ENCODE measurements around the gene BCAS1. TPM values are rescaled to one million over a fixed set of nuclear protein-coding genes. Genes with fewer than 3 reads are reported as not detected.

BCAS1 gene
- total RNA-seq, 4 donors from 2014 or later, result 0.35 to 1.0 TPM; not detected in 2

DNA sequence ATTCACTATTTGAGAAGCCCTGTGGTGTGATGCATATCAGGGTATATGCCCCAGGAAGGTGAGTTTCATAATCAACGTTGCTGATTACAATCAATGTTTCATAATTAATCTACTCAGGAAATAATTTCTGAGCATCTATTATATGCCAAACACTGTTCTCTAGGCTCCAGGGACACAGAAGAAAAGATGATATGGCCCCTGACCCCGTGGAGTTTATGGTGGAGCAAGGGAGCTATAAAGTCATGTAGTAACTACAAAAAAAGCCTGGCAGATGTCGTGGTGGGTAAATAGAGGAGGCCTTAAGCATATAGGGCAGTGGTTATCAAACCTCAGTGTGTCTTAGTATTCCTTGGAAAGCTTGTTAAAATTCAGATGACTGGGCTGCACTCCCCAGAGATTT, 40.1 kb upstream of the BCAS1 start:
- H3K4me3 ChIP-seq, result no peak overlapping the region
- WGBS, 2 donors (ENCODE audit: low coverage in 1 of 2), result 83 to 85% methylated on average over 2 to 3 of the region's 3 CpGs
- ATAC-seq, result no peak

DNA sequence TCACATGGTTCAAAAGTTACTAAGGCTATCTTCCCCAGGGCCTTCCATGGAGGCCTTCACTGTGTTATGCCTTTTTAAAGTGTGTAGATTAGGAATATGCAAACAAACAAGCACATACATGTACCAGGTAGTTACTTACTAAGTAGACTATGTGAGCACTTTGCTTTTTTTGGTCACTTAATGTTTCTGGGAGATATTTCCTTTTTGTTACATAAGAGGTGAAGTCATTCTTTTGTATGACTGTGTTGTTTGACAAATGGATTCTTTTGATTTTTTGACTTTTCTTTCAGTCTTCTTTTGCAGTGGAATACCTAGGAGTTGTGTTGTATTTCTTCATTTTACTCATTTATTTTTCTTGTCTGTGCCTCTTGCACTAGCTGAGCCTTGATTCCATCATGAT, 39.6 kb upstream of the BCAS1 start:
- Histone ChIP-seq H3K27ac (no peak overlapping the region), H3K27me3 (peaks cover 12% of the 10 kb centered on the region), H3K9me3 (no peaks in the 10 kb centered on the region), H3K4me1 (no peaks in the 10 kb centered on the region), H3K4me3 (no peak overlapping the region), H3K36me3 (no peaks in the 10 kb centered on the region)
- ATAC-seq, result no peak
- TF ChIP-seq POLR2A (IDR thresholded peaks at IDR 0.05), result no peak

More for the DNA sequence above, 40.1 kb upstream of the BCAS1 start:
- peaks cover 12% of the 10 kb centered on the region for H3K27me3 ChIP-seq
- no peaks in the 10 kb centered on the region for H3K36me3 ChIP-seq
- H3K27ac ChIP-seq, result no peak overlapping the region
- TF ChIP-seq EP300 (IDR thresholded peaks at IDR 0.05), result no peak
- no peak for TF ChIP-seq POLR2A (IDR thresholded peaks at IDR 0.05)
- TF ChIP-seq, protein P1, sequence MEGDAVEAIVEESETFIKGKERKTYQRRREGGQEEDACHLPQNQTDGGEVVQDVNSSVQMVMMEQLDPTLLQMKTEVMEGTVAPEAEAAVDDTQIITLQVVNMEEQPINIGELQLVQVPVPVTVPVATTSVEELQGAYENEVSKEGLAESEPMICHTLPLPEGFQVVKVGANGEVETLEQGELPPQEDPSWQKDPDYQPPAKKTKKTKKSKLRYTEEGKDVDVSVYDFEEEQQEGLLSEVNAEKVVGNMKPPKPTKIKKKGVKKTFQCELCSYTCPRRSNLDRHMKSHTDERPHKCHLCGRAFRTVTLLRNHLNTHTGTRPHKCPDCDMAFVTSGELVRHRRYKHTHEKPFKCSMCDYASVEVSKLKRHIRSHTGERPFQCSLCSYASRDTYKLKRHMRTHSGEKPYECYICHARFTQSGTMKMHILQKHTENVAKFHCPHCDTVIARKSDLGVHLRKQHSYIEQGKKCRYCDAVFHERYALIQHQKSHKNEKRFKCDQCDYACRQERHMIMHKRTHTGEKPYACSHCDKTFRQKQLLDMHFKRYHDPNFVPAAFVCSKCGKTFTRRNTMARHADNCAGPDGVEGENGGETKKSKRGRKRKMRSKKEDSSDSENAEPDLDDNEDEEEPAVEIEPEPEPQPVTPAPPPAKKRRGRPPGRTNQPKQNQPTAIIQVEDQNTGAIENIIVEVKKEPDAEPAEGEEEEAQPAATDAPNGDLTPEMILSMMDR (IDR thresholded peaks at IDR 0.05), result no peak
- no peak for TF ChIP-seq POLR2AphosphoS5 (IDR thresholded peaks at IDR 0.05)
- H3K9me3 ChIP-seq, result no peaks in the 10 kb centered on the region
- H3K4me1 ChIP-seq, result no peaks in the 10 kb centered on the region

GRCh38 chr20:54108817-54109216, 38.4 kb upstream of the BCAS1 start:
- no peak overlapping the region for H3K27ac ChIP-seq
- H3K36me3 ChIP-seq, result no peaks in the 10 kb centered on the region
- TF ChIP-seq POLR2AphosphoS5 (IDR thresholded peaks at IDR 0.05), result no peak
- TF ChIP-seq, protein P1 (IDR thresholded peaks at IDR 0.05), result no peak
- H3K4me1 ChIP-seq, result no peaks in the 10 kb centered on the region
- H3K4me3 ChIP-seq, result no peak overlapping the region
- ATAC-seq, result no peak
- no peaks in the 10 kb centered on the region for H3K9me3 ChIP-seq
- WGBS, 2 donors (ENCODE audit: low coverage in 1 of 2), result 92 to 93% methylated on average over 1 of the region's 1 CpG
- peaks cover 20% of the 10 kb centered on the region for H3K27me3 ChIP-seq

DNA sequence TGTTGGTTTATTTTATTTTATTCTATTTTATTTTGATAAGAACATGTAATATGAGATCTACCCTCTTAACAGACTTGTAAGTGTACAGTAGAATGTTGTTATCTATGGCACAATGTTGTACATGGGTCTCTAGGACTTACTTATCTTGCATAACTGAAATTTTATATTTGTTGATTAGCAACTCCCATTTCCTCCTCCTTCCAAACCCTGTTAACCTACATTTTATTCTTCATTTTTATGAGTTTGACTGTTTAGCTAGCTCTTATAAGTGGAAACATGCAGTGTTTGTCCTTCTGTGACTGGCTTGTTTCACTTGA, 37.9 kb upstream of the BCAS1 start:
- H3K4me3 ChIP-seq, result no peak overlapping the region
- H3K36me3 ChIP-seq, result no peaks in the 10 kb centered on the region
- H3K27me3 ChIP-seq, result peaks cover 20% of the 10 kb centered on the region
- no peak for TF ChIP-seq EP300 (IDR thresholded peaks at IDR 0.05)
- TF ChIP-seq, protein P1 (IDR thresholded peaks at IDR 0.05), result no peak
- TF ChIP-seq POLR2AphosphoS5 (IDR thresholded peaks at IDR 0.05), result no peak
- TF ChIP-seq POLR2A (IDR thresholded peaks at IDR 0.05), result no peak
- no peaks in the 10 kb centered on the region for H3K4me1 ChIP-seq
- no peak overlapping the region for H3K27ac ChIP-seq
- H3K9me3 ChIP-seq, result no peaks in the 10 kb centered on the region
- ATAC-seq, result no peak

GRCh38 chr20:54107600-54108325, 37.4 kb upstream of the BCAS1 start:
- Histone ChIP-seq H3K36me3 (no peaks in the 10 kb centered on the region), H3K27ac (no peak overlapping the region), H3K4me3 (no peak overlapping the region), H3K27me3 (peaks cover 20% of the 10 kb centered on the region), H3K4me1 (no peaks in the 10 kb centered on the region), H3K9me3 (no peaks in the 10 kb centered on the region)
- no peak for ATAC-seq
- TF ChIP-seq EP300 (IDR thresholded peaks at IDR 0.05) (no peak), POLR2AphosphoS5 (IDR thresholded peaks at IDR 0.05) (no peak), POLR2A (IDR thresholded peaks at IDR 0.05) (no peak)
- TF ChIP-seq, protein P1 (IDR thresholded peaks at IDR 0.05), result no peak
- 55 to 76% methylated on average over 3 to 7 of the region's 7 CpGs for WGBS, 2 donors (ENCODE audit: low coverage in 1 of 2)
